Stomach (tissue), 9 donors: Measurements from ENCODE around the gene NUBPL. TPM values are rescaled to one million over a fixed set of nuclear protein-coding genes. Genes with fewer than 3 reads are reported as not detected.

Experiments used
- DNase-seq, 2 donors: peaks; one replicate each; pipeline versions ENCODE4 v3.0.0 to v3.0.0-alpha.2; 2013 to 2019
- H3K27ac ChIP-seq, 5 donors: fragments of 200-600 bp in 4 of 5; sonication (generic) in 4 of 5; one replicate each; pipeline ENCODE4 v1.5.1; 2013 to 2019; ENCODE audit warnings: mild to moderate bottlenecking in 1 of 5, moderate library complexity in 1 of 5
- H3K27me3 ChIP-seq, 3 donors: fragments of 200-600 bp; sonication (generic); one replicate each; pipeline ENCODE4 v1.5.1; 2017 to 2019; ENCODE audit warnings: mixed run types in 1 of 3
- H3K36me3 ChIP-seq, 4 donors: fragments of 200-600 bp; sonication (generic); 1 replicate in 3 of 4; 2 replicates in 1 of 4; pipeline ENCODE4 v1.5.1; 2016 to 2019
- H3K4me1 ChIP-seq, 4 donors: fragments of 200-600 bp; sonication (generic); one replicate each; pipeline ENCODE4 v1.5.1; 2016 to 2019
- H3K4me3 ChIP-seq, 4 donors: fragments of 200-600 bp; sonication (generic) in 3 of 4; one replicate each; pipeline ENCODE4 v1.5.1; 2016 to 2019; ENCODE audit warnings: mild to moderate bottlenecking in 1 of 4
- H3K9me3 ChIP-seq, 4 donors: fragments of 200-600 bp; sonication (generic); one replicate each; pipeline ENCODE4 v1.5.1; 2016 to 2019
- EP300 ChIP-seq: sonication (generic); formaldehyde crosslinking; IDR thresholded peaks from one replicate; pipeline ENCODE4 v1.6.1; 2017; ENCODE audit warnings: antibody characterized with exemption
- POLR2A ChIP-seq, 4 donors: fragments of 450-650 bp; IDR thresholded peaks; one replicate each; pipeline ENCODE4 v1.6.1; 2016; ENCODE audit warnings: antibody characterized with exemption in 4 of 4, control low read depth in 2 of 4, mild to moderate bottlenecking in 1 of 4, moderate library complexity in 1 of 4
- POLR2AphosphoS5 ChIP-seq, 3 donors: sonication (generic); formaldehyde crosslinking; IDR thresholded peaks; one replicate each; pipeline ENCODE4 v1.6.1; 2016; ENCODE audit warnings: antibody characterized with exemption in 3 of 3
- WGBS, 5 donors: extraction: QIAGEN DNeasy Blood & Tissue Kit in 3 of 5; methylation state at CpG; one replicate each; pipeline versions ENCODE4 v1.1.5 to v1.1.7; 2013 to 2018; 5-methylcytosine and 5-hydroxymethylcytosine counted together
- intact Hi-C: fragments of 100-400 bp; cut with DNase I; formaldehyde crosslinking; loops from one replicate; pipeline ENCODE4 v1.15.1; 2023; ENCODE audit warnings: low total_unique reads
- polyA plus RNA-seq, 3 donors: library from polyadenylated mRNA; stranded (reverse); fragments of 200-250 nt; gene quantifications; one replicate each; pipeline ENCODE4 v1.2.3, GENCODE V29; 2013
- total RNA-seq, 5 donors: library from RNA; depleted of rRNA; stranded (reverse); fragments of >200 nt; gene quantifications; one replicate each; pipeline versions ENCODE4 v1.1.0 to v1.2.3, GENCODE V29; 2014 to 2016
- TF ChIP-seq, protein P1 (sequence below), 7 experiments: fragments of 450-650 bp in 4 of 7; fragments of 200-600 bp in 3 of 7; sonication (generic) in 3 of 7; IDR thresholded peaks; one replicate each; pipeline ENCODE4 v1.5.1; 2016 to 2019; ENCODE audit warnings: antibody characterized with exemption in 7 of 7, control low read depth in 2 of 7, mild to moderate bottlenecking in 1 of 7
- donor health status: healthy with polysubstance abuse.
- donor health status: Bipolar disorder and iron deficiency.
- donor health status: healthy.

The NUBPL gene
- total and polyA plus RNA-seq, 8 donors = 0.58 to 25.7 (median 5.0) TPM

GRCh38 chr14:31879661-31880348, 318.6 kb downstream of the NUBPL start:
- H3K36me3 ChIP-seq = no peaks in the 10 kb centered on the region
- 80 to 87% (median 81%) methylated on average over 7 of the region's 7 CpGs for WGBS, 5 donors
- no peak for DNase-seq
- H3K4me1 ChIP-seq = peaks cover 0 to 16% (median 0%) of the 10 kb centered on the region in 4 donors
- TF ChIP-seq POLR2AphosphoS5 (IDR thresholded peaks at IDR 0.05) (no peak), POLR2A (IDR thresholded peaks at IDR 0.05) (no peak), EP300 (no peak)
- intact Hi-C loops = no loop called here
- no peaks in the 10 kb centered on the region for H3K9me3 ChIP-seq
- no peak overlapping the region for H3K27ac ChIP-seq
- no peak overlapping the region for H3K4me3 ChIP-seq
- no peaks in the 10 kb centered on the region for H3K27me3 ChIP-seq

- Histone ChIP-seq H3K4me1 (peaks cover 0 to 16% (median 0%) of the 10 kb centered on the region in 4 donors), H3K9me3 (no peaks in the 10 kb centered on the region), H3K36me3 (no peaks in the 10 kb centered on the region), H3K27ac (no peak overlapping the region), H3K27me3 (no peaks in the 10 kb centered on the region), H3K4me3 (no peak overlapping the region)
- intact Hi-C loops = no loop called here
- TF ChIP-seq POLR2AphosphoS5 (IDR thresholded peaks at IDR 0.05) (peak in 1 of 3 donors; percentile 7), POLR2A (IDR thresholded peaks at IDR 0.05) (no peak), EP300 (no peak)
- TF ChIP-seq, protein P1, sequence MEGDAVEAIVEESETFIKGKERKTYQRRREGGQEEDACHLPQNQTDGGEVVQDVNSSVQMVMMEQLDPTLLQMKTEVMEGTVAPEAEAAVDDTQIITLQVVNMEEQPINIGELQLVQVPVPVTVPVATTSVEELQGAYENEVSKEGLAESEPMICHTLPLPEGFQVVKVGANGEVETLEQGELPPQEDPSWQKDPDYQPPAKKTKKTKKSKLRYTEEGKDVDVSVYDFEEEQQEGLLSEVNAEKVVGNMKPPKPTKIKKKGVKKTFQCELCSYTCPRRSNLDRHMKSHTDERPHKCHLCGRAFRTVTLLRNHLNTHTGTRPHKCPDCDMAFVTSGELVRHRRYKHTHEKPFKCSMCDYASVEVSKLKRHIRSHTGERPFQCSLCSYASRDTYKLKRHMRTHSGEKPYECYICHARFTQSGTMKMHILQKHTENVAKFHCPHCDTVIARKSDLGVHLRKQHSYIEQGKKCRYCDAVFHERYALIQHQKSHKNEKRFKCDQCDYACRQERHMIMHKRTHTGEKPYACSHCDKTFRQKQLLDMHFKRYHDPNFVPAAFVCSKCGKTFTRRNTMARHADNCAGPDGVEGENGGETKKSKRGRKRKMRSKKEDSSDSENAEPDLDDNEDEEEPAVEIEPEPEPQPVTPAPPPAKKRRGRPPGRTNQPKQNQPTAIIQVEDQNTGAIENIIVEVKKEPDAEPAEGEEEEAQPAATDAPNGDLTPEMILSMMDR (IDR thresholded peaks at IDR 0.05) = no peak
- DNase-seq = no peak
- WGBS, 5 donors = 56 to 86% (median 75%) methylated on average over 4 of the region's 4 CpGs
These were observed 319.7 kb downstream of the NUBPL start for GRCh38 chr14:31880935-31881334.

DNA sequence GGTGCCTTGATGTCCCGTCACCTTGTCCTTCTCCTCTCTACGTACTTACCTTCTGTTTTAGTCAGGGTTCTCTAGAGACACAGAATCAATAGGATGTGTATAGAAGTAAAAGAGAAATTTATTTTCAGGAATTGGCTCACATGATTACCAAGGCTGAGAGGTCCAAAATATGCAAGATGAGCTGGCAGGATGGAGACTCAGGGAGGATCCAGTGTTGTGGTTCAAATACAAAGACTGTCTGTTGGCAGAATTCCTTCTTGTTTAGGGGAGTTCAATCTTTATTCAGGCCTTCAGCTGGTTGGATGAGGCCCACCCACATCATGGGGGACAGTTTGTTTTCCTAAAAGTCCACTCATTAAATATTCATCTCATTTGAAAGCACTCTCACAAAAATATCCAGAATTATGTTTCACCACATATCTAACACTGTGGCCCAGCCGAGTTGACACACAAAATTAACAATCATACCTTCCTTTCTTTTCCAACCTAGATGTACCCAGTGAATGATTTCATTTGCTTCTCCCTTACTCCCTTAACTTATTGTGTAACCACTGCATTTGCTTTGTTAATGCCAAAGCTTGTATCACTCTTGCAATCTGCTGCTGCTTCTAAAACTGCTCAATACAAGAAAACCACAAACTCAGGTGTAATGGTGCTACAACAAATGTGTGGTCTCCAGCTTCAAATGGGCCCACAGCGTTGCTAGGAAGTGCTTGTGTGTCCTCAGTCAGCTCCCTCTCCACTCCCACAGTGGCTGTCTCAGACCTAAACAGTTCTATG, 320.5 kb downstream of the NUBPL start:
- no peak for DNase-seq
- Histone ChIP-seq H3K4me1 (peaks cover 0 to 16% (median 0%) of the 10 kb centered on the region in 4 donors), H3K27ac (no peak overlapping the region), H3K4me3 (no peak overlapping the region), H3K36me3 (no peaks in the 10 kb centered on the region), H3K9me3 (no peaks in the 10 kb centered on the region), H3K27me3 (no peaks in the 10 kb centered on the region)
- intact Hi-C loops = no loop called here
- TF ChIP-seq, protein P1 (IDR thresholded peaks at IDR 0.05) = no peak
- no peak for TF ChIP-seq POLR2AphosphoS5 (IDR thresholded peaks at IDR 0.05)
- WGBS, 5 donors = 86 to 93% (median 91%) methylated on average over 4 of the region's 4 CpGs

- intact Hi-C loops = no loop called here
- Histone ChIP-seq H3K27me3 (no peaks in the 10 kb centered on the region), H3K9me3 (no peaks in the 10 kb centered on the region), H3K36me3 (no peaks in the 10 kb centered on the region), H3K4me1 (peaks cover 0 to 6% (median 0%) of the 10 kb centered on the region in 4 donors), H3K4me3 (no peak overlapping the region), H3K27ac (no peak overlapping the region)
- WGBS, 5 donors = 69 to 90% (median 85%) methylated on average over 2 of the region's 2 CpGs
- TF ChIP-seq, protein P1 (IDR thresholded peaks at IDR 0.05) = no peak
- TF ChIP-seq POLR2AphosphoS5 (IDR thresholded peaks at IDR 0.05) (no peak), EP300 (no peak)
- DNase-seq = no peak
These were observed 323.0 kb downstream of the NUBPL start for GRCh38 chr14:31884238-31884637.
